ENCODE data around the gene HAVCR1. TPM values are rescaled to one million over a fixed set of nuclear protein-coding genes. Genes with fewer than 3 reads are reported as not detected.

The HAVCR1 gene
- total RNA-seq, 1 donor from 2014 or later = 0.20 TPM

GRCh38 chr5:157086751-157087359, 27.9 kb upstream of the HAVCR1 start:
- H3K9me3 Mint-ChIP-seq = no peaks in the 10 kb centered on the region
- no peaks in the 10 kb centered on the region for H3K36me3 Mint-ChIP-seq
- TF ChIP-seq, protein P1, sequence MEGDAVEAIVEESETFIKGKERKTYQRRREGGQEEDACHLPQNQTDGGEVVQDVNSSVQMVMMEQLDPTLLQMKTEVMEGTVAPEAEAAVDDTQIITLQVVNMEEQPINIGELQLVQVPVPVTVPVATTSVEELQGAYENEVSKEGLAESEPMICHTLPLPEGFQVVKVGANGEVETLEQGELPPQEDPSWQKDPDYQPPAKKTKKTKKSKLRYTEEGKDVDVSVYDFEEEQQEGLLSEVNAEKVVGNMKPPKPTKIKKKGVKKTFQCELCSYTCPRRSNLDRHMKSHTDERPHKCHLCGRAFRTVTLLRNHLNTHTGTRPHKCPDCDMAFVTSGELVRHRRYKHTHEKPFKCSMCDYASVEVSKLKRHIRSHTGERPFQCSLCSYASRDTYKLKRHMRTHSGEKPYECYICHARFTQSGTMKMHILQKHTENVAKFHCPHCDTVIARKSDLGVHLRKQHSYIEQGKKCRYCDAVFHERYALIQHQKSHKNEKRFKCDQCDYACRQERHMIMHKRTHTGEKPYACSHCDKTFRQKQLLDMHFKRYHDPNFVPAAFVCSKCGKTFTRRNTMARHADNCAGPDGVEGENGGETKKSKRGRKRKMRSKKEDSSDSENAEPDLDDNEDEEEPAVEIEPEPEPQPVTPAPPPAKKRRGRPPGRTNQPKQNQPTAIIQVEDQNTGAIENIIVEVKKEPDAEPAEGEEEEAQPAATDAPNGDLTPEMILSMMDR (IDR thresholded peaks at IDR 0.05; ENCODE audit: unreplicated experiment) = no peak
- no peak overlapping the region for H3K4me3 Mint-ChIP-seq
- no peak for DNase-seq (ENCODE audit: low spot score in 2 of 2, unreplicated experiment in 2 of 2)
- no peak overlapping the region for H3K27ac Mint-ChIP-seq
- H3K4me1 Mint-ChIP-seq = no peaks in the 10 kb centered on the region
- no peaks in the 10 kb centered on the region for H3K27me3 Mint-ChIP-seq (ENCODE audit: low read depth)

DNA sequence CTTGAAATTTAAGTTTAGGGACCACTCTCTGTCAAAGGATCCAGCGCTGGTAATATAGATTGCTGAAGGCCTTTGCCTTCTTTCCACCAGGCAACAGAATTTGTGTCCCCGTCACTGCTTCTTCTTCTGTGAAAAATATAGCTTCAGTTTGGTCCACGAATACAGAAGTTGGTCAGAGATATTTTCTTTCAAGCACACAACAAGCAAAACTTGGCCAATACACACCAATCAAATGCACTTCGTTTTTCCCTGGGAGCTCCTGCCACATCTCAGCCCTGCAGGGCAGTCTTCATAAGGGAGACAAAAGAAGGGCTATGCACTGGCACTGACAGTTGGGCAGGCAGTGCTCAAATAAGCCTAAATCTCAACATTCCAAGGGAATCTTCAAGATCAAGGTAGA, 27.0 kb upstream of the HAVCR1 start:
- H3K27me3 Mint-ChIP-seq (ENCODE audit: low read depth) = no peaks in the 10 kb centered on the region
- H3K36me3 Mint-ChIP-seq = no peaks in the 10 kb centered on the region
- TF ChIP-seq, protein P1 (IDR thresholded peaks at IDR 0.05; ENCODE audit: unreplicated experiment) = no peak
- no peaks in the 10 kb centered on the region for H3K9me3 Mint-ChIP-seq
- no peak overlapping the region for H3K27ac Mint-ChIP-seq
- DNase-seq (ENCODE audit: low spot score in 2 of 2, unreplicated experiment in 2 of 2) = no peak
- H3K4me1 Mint-ChIP-seq = no peaks in the 10 kb centered on the region
- no peak overlapping the region for H3K4me3 Mint-ChIP-seq

GRCh38 chr5:157080286-157080685, 21.4 kb upstream of the HAVCR1 start:
- H3K36me3 Mint-ChIP-seq = no peaks in the 10 kb centered on the region
- H3K4me3 Mint-ChIP-seq = no peak overlapping the region
- no peaks in the 10 kb centered on the region for H3K27me3 Mint-ChIP-seq (ENCODE audit: low read depth)
- H3K27ac Mint-ChIP-seq = no peak overlapping the region
- H3K9me3 Mint-ChIP-seq = no peaks in the 10 kb centered on the region
- H3K4me1 Mint-ChIP-seq = no peaks in the 10 kb centered on the region
- DNase-seq (ENCODE audit: low spot score in 2 of 2, unreplicated experiment in 2 of 2) = no peak
- TF ChIP-seq, protein P1 (IDR thresholded peaks at IDR 0.05; ENCODE audit: unreplicated experiment) = no peak

GRCh38 chr5:157076558-157076957, 17.6 kb upstream of the HAVCR1 start:
- H3K9me3 Mint-ChIP-seq = no peaks in the 10 kb centered on the region
- no peak for DNase-seq (ENCODE audit: low spot score in 2 of 2, unreplicated experiment in 2 of 2)
- H3K27me3 Mint-ChIP-seq (ENCODE audit: low read depth) = no peaks in the 10 kb centered on the region
- H3K27ac Mint-ChIP-seq = no peak overlapping the region
- no peaks in the 10 kb centered on the region for H3K36me3 Mint-ChIP-seq
- no peaks in the 10 kb centered on the region for H3K4me1 Mint-ChIP-seq
- no peak overlapping the region for H3K4me3 Mint-ChIP-seq
- TF ChIP-seq, protein P1 (IDR thresholded peaks at IDR 0.05; ENCODE audit: unreplicated experiment) = no peak

GRCh38 chr5:157072508-157072907, 13.6 kb upstream of the HAVCR1 start:
- Mint-ChIP-seq H3K9me3 (no peaks in the 10 kb centered on the region), H3K27ac (no peak overlapping the region), H3K36me3 (no peaks in the 10 kb centered on the region), H3K4me3 (no peak overlapping the region), H3K4me1 (no peaks in the 10 kb centered on the region), H3K27me3 (ENCODE audit: low read depth) (no peaks in the 10 kb centered on the region)
- DNase-seq (ENCODE audit: low spot score in 2 of 2, unreplicated experiment in 2 of 2) = no peak
- TF ChIP-seq, protein P1 (IDR thresholded peaks at IDR 0.05; ENCODE audit: unreplicated experiment) = no peak

DNA sequence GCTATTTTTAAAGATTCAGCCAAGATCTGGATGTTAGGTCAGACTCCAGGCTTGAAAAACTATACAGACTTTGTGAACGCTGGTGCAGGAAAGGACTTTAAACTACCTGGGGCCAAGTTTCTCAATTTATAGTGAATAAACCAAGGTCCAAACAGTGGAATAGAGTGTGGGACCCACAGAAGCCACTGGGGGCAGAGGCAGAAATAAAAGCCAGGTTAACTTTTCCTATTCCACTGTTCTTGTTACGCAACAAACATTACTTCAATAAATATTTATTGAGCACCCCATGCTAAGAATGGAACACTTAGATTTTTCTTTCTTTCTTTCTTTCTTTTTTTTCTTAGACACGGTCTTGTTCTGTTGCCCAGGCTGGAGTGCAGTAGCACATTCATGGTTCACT, 11.0 kb upstream of the HAVCR1 start:
- Mint-ChIP-seq H3K27me3 (ENCODE audit: low read depth) (no peaks in the 10 kb centered on the region), H3K9me3 (no peaks in the 10 kb centered on the region), H3K4me1 (no peaks in the 10 kb centered on the region), H3K27ac (no peak overlapping the region), H3K4me3 (no peak overlapping the region), H3K36me3 (no peaks in the 10 kb centered on the region)
- TF ChIP-seq, protein P1 (IDR thresholded peaks at IDR 0.05; ENCODE audit: unreplicated experiment) = no peak
- DNase-seq (ENCODE audit: low spot score in 2 of 2, unreplicated experiment in 2 of 2) = no peak

All from mesothelial cell of epicardium (in vitro differentiated cells).